Natural killer cell (primary cell): Measurements from ENCODE around the gene NEMF. TPM values are rescaled to one million over a fixed set of nuclear protein-coding genes. Genes with fewer than 3 reads are reported as not detected.
A peak's percentile ranks its signal among the peaks of the same experiment; 100 is the strongest.

Experiments used
- ATAC-seq, 3 donors: fragments of 150-1000 bp in 2 of 3; fragments of 200-7000 bp in 1 of 3; cut with Tn5 transposase; 1 replicate in 1 of 3; 2 replicates in 2 of 3; pipeline ENCODE4 v1.10.0; 2021; ENCODE audit warnings: mild to moderate bottlenecking in 2 of 3, moderate library complexity in 2 of 3
- DNase-seq, 2 donors: peaks; one replicate each; pipeline versions ENCODE4 v3.0.0 to v3.0.0-alpha.2; 2013 to 2021; ENCODE audit warnings: mixed read lengths in 1 of 2
- H3K27ac ChIP-seq: one replicate; pipeline ENCODE4 v1.5.1; 2013; ENCODE audit warnings: mild to moderate bottlenecking, low read length
- H3K27me3 ChIP-seq: one replicate; pipeline ENCODE4 v1.6.1; 2013; ENCODE audit warnings: low read length; ENCODE audit not compliant: control insufficient read depth, insufficient read depth
- H3K36me3 ChIP-seq: one replicate; pipeline ENCODE4 v1.6.1; 2013; ENCODE audit warnings: low read length; ENCODE audit not compliant: control insufficient read depth, insufficient read depth
- H3K4me1 ChIP-seq: one replicate; pipeline ENCODE4 v1.6.1; 2013; ENCODE audit warnings: low read length; ENCODE audit not compliant: control insufficient read depth, insufficient read depth
- H3K4me3 ChIP-seq: one replicate; pipeline ENCODE4 v1.5.1; 2013; ENCODE audit warnings: low read length
- H3K9me3 ChIP-seq: one replicate; pipeline ENCODE4 v1.6.1; 2013; ENCODE audit warnings: low read length; ENCODE audit not compliant: control insufficient read depth, insufficient read depth
- H3K27ac Mint-ChIP-seq, 2 donors: one replicate each; pipeline ENCODE4 v1.8.0; 2022; ENCODE audit warnings: mild to moderate bottlenecking in 2 of 2, mixed read lengths in 2 of 2, moderate library complexity in 1 of 2
- H3K27me3 Mint-ChIP-seq, 2 donors: one replicate each; pipeline ENCODE4 v1.8.0; 2022; ENCODE audit warnings: low read depth in 2 of 2, mixed read lengths in 2 of 2
- H3K36me3 Mint-ChIP-seq: one replicate; pipeline ENCODE4 v1.8.0; 2022; ENCODE audit warnings: mixed read lengths
- H3K4me1 Mint-ChIP-seq, 2 donors: one replicate each; pipeline ENCODE4 v1.8.0; 2022; ENCODE audit warnings: mixed read lengths in 2 of 2
- H3K4me3 Mint-ChIP-seq: one replicate; pipeline ENCODE4 v1.8.0; 2022; ENCODE audit warnings: mild to moderate bottlenecking, moderate library complexity, mixed read lengths
- H3K9me3 Mint-ChIP-seq, 2 donors: one replicate each; pipeline ENCODE4 v1.8.0; 2022; ENCODE audit warnings: mixed read lengths in 2 of 2
- CTCF ChIP-seq: fragments of 200-600 bp; IDR thresholded peaks from one replicate; pipeline ENCODE4 v1.8.0; 2022; ENCODE audit warnings: antibody characterized with exemption
- WGBS: methylation state at CpG from one replicate; pipeline ENCODE4 v1.1.7; 2013; ENCODE audit warnings: missing lambda C conversion rate; ENCODE audit not compliant: insufficient coverage; 5-methylcytosine and 5-hydroxymethylcytosine counted together
- intact Hi-C: fragments of 100-400 bp; cut with micrococcal nuclease; formaldehyde crosslinking; loops from one replicate; pipeline ENCODE4 v1.14.2; 2022
- total RNA-seq, 4 donors: library from RNA; stranded (reverse); fragments of 120-200 nt in 1 of 4; gene quantifications; one replicate each; pipeline versions ENCODE4 v1.2.3 to v1.2.4, GENCODE V29; 2013 to 2022

NEMF gene
- total RNA-seq, 3 donors from 2014 or later (not counting 1 experiment from before 2014, with no cell fraction given), result 120 to 126 (median 122) TPM

DNA sequence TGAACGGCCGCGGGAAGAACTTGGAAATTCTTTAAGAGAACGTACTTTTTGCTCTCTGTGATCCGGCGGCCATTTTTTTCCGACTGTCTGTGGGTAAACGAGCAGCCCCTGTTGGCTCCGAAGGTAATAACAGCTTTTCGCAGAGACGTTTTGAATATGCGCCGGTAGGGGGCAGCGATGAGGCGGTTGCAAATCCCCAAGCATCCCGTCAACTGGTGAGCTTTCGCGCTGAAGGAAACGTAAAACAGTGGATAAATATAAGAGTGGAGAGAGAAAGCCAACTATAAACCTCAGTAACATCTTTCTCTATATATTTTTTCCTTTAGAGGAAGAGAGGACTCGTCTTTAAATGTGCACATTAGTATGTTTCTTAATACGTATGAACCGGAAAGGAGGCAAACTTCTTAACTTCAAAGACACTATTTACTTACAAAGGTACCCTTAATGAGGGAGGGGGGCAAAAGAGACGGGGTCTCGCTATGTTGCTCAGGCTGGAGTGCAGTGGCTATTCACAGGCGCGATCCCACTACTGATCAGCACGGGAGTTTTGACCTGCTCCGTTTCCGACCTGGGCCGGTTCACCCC lies 9.6 kb upstream of the NEMF start:
- peak; percentile 100 for TF ChIP-seq CTCF
- under 1% methylated on average over 16 of the region's 30 CpGs for whole genome bisulfite sequencing
- peak; percentile 34 to 78 (median 38) for ATAC-seq
- Mint-ChIP-seq H3K9me3 (peaks cover 0 to 2% of the 10 kb centered on the region in 2 donors), H3K4me3 (no peak overlapping the region), H3K27ac (no peak overlapping the region), H3K4me1 (no peaks in the 10 kb centered on the region), H3K27me3 (peaks cover 5 to 10% of the 10 kb centered on the region in 2 donors), H3K36me3 (peaks cover 7% of the 10 kb centered on the region)
- Histone ChIP-seq H3K36me3 (no peaks in the 10 kb centered on the region), H3K9me3 (no peaks in the 10 kb centered on the region), H3K4me1 (peaks cover 31% of the 10 kb centered on the region), H3K4me3 (peak overlapping the region; percentile 73), H3K27me3 (no peaks in the 10 kb centered on the region), H3K27ac (peak overlapping the region; percentile 97)
- intact Hi-C loops, result loop anchor here (1.0 to 5.0 kb wide), 3 partner anchors 9 to 370 kb away; partner anchors contain the start of gene SOS2
- peak; percentile 87 to 94 for DNase-seq

- ATAC-seq (peak in 1 of 3 donors; percentile 11), DNase-seq (peak; percentile 49 to 77)
- H3K27me3 ChIP-seq, result no peaks in the 10 kb centered on the region
- Mint-ChIP-seq H3K4me1 (no peaks in the 10 kb centered on the region), H3K9me3 (peaks cover 0 to 2% of the 10 kb centered on the region in 2 donors), H3K36me3 (peaks cover 7% of the 10 kb centered on the region), H3K27ac (no peak overlapping the region), H3K27me3 (peaks cover 5 to 10% of the 10 kb centered on the region in 2 donors), H3K4me3 (no peak overlapping the region)
- 0% methylated on average over 12 of the region's 12 CpGs for WGBS
- peak overlapping the region; percentile 73 for H3K4me3 ChIP-seq
- H3K4me1 ChIP-seq, result peaks cover 28% of the 10 kb centered on the region
- TF ChIP-seq CTCF, result no peak
- peak overlapping the region; percentile 97 for H3K27ac ChIP-seq
- H3K36me3 ChIP-seq, result no peaks in the 10 kb centered on the region
- H3K9me3 ChIP-seq, result no peaks in the 10 kb centered on the region
- intact Hi-C loops, result loop anchor here (1.0 to 5.0 kb wide), 3 partner anchors 8 to 371 kb away; partner anchors contain the start of gene SOS2
Measured at GRCh38 chr14:49861699-49862088, 9.1 kb upstream of the NEMF start.

DNA sequence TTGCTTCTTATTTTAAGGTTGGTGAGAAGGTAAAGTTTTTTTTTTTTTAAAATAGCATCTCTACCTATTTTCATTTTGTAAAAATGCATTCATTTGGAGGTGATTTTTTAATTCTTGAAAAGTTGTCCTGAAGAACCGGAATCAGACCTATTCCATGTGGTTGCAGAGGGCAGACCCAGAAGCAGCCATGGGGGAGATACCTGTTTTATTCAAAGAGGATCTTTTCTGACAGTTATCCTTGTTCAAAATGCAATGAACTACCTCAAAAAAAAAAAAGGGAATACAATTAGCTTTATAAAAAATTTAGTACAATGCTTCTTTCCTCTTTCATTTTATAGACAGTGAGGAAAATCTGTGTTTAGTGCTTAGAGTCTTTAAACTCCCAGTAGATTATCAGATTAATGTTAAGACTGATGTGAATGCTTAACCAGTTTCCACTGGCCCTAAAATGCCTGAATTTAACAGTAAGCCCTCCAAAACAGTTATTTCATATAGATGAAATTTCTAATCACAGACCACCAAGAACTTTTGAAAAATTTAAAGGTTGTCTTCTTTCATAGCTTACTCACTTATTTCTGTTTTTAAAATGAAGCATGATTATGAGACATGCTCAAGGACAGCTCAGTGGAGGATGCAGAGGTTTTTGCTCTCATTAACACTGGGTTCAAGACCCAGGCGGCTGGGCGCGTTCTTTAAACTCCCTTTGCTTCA lies 8.6 kb upstream of the NEMF start:
- Histone ChIP-seq H3K36me3 (no peaks in the 10 kb centered on the region), H3K4me3 (peak overlapping the region; percentile 73), H3K27me3 (no peaks in the 10 kb centered on the region), H3K9me3 (no peaks in the 10 kb centered on the region), H3K4me1 (peaks cover 28% of the 10 kb centered on the region), H3K27ac (peak overlapping the region; percentile 97)
- Mint-ChIP-seq H3K27me3 (peaks cover 5 to 10% of the 10 kb centered on the region in 2 donors), H3K27ac (no peak overlapping the region), H3K36me3 (peaks cover 7% of the 10 kb centered on the region), H3K9me3 (peaks cover 0 to 2% of the 10 kb centered on the region in 2 donors), H3K4me3 (no peak overlapping the region), H3K4me1 (no peaks in the 10 kb centered on the region)
- ATAC-seq, result no peak
- WGBS, result 22% methylated on average over 4 of the region's 4 CpGs
- no peak for DNase-seq
- TF ChIP-seq CTCF, result no peak
- intact Hi-C loops, result loop anchor here (5.0 kb wide), 1 partner anchor 371 kb away; the partner anchor contains the start of gene SOS2
